Ramos (cell line): Measurements from ENCODE around the gene WSB2.

Source experiments
- in situ Hi-C: fragments of 300-500 bp; cut with MboI; formaldehyde crosslinking; loops from one replicate; pipeline ENCODE4 v1.14.3; 2022; ENCODE audit warnings: low sequenced_read_pairs; ENCODE audit not compliant: unreplicated experiment

Gene WSB2

GRCh38 chr12:118063576-118064391, 2.8 kb upstream of the WSB2 start:
- in situ Hi-C loops, result no loop called here

- in situ Hi-C loops, result no loop called here
Observed at GRCh38 chr12:118061873-118062843, 1.2 kb upstream of the WSB2 start.

DNA sequence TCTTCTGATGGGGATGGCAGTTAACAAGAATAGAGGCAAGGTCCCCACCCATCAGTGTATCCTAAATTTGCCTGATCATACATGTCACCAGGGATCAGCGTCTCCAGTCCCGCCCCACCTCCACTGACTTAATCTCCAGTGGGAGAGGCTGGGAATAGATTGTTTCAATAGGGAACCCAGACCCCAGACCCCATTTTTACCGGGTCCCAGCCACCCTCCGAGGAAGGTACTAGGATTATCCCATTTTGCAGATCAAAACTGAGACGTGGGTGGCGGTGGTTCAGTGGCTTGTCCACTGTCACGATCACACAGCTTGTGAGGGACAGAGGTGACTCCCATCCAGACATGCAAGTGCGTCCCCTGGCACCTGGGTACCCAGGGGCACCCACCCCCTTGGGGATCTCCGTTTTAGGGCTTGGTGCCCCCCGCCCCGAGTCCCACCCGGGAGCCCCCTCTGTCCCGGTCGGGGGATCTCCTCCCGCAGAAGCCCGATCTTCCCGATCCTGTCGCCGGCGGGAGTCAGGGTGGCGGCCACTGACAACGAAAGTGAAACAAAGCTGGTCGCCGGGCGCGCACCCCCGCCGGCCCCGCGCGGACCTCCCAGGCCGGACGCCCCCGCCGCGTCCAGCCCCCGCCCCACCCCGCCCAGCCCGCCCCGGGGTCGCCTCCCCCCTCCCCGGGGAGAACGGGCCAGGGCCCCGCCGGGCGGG, 523 bp downstream of the WSB2 start:
- in situ Hi-C loops, result no loop called here

DNA sequence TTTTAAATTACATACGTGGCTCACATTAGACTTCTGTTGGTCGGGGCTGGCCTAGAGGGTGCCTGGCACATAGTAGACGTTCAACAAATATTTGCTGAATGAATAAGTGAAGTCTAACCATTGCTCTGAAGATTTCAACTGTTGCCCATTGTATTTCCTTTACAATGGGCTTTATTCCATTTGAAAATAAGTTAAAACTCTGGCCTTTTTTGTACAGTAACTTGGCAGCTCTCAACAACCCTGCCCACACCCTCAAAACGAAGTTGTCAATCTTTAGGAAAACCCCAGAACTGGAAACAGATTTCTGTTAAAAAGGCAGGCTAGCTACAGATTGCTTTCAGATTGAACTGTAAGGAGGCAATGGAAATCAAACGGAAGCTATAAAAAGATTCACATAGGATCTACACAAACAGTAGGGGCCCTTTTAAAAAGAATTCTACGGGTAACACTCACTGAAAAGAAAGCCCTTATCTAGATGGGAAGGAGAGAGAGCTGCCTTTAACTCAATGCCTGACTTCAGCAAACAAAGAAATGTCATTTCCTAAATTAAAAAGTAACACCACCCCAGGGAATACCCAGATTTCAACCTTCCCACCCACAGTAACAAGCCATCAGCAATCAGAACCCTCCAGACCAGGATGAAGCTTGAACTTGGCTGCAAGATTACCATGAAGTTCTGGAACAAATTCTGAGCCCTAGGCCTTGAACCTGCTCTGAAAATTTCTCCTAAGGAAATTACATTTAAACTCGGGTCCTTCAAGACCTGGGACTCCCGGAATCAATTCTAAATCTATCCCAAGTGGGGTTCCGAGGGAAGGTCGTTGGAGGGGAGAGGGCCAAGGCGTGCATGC, 1.4 kb downstream of the WSB2 start:
- in situ Hi-C loops, result no loop called here

- in situ Hi-C loops, result no loop called here
Observed at GRCh38 chr12:118058881-118059280, 2.1 kb downstream of the WSB2 start.

- in situ Hi-C loops, result no loop called here
Observed at GRCh38 chr12:118058227-118058626, 2.8 kb downstream of the WSB2 start.

DNA sequence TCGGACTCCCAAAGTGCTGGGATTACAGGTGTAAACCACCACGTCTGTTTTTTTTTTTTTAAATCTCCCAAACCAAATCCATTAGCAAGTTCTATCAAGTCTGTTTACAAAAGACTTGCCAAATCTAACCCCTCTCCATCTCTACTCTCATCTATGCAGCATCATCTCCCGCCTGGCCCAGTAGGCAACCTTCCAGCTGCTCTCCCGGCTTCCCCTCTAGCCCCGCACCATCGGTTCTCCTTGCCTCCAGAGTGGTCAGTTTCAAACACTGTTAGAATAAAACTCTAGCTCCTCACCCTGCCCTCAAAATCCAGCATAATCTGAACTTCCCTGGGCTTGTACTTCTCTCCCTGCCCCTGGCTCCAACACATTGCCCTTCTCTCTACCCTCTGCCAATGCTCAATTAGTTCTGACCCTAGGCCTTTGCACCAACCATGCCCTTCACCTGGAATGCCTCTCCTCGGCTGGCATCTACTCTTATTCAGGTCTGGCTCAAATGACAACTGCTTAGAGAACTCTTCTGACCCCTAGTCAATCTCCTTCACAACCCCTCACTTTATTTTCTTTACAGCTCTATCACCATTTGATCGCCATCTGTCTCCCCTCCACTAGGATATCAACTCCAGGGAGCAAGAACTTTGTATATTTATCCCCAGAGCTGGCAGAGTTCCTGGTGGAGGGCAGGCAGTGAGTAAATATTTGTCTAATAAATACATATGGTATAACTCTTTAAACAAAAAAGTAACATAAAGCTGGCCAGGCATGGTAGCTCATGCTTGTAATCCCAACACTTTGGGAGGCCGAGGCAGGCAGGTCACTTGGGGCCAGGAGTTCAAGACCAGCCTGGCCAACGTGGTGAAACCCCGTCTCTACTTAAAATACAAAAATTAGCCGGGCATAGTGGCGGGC, 4.9 kb downstream of the WSB2 start:
- in situ Hi-C loops, result no loop called here

DNA sequence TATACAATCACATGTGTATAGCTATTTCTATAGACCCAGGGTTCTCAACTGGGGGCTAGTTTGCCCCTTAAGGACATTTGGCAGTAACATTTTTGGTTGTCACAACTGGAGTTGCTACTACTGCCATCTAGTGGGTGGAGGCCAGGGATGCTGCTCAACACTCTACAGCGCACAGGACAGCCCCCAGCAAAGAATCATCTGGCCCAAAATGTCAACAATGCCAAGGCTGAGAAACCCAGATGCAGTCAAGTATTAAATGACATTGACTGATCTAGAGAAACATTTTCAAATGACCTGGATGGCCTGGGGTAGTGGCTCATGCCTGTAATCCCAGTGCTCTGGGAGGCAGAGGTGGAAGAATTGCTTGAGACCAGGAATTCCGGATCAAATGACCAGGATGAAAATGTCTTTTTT, 5.8 kb downstream of the WSB2 start:
- in situ Hi-C loops, result no loop called here

DNA sequence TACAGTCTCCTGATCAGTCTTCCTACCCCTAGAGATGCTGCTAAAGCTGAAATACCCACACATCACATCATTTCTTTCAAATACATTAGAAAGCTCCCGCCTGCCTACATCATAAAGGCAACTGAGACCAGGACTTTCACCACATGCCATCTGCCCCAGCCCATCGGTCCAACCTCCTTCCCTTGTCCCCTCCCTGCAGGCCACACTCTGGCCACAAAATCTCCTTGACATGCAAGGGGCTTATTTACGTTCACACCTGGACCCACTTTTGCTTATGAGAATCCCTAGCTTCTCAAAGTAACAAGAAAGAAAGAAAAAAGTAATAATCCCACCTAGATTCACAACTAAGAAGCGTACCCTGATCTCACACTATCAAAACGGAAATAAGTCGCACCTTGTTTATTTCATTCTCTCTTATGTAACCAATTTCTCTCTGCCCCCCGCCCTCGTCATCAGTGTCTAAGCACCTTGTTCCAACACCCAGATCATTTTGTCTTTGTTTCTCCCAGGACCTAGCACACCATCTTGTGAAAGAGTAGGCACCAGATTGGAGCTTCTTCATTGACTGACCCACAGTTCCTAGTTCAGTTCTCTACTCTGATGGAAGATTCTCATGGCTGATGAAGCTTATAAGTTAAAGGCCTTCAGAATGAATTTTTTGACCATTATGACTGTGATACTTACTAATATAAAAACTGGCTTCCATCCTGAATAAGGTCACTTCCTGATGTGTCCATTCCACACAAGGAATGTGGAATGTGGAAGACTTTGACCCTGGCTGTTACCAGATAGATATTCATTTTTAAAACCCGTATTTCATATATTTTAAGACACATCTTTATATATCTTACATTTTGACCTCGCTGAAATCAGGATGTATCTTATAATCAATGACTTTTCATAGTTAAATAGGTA, 7.7 kb downstream of the WSB2 start:
- in situ Hi-C loops, result no loop called here

DNA sequence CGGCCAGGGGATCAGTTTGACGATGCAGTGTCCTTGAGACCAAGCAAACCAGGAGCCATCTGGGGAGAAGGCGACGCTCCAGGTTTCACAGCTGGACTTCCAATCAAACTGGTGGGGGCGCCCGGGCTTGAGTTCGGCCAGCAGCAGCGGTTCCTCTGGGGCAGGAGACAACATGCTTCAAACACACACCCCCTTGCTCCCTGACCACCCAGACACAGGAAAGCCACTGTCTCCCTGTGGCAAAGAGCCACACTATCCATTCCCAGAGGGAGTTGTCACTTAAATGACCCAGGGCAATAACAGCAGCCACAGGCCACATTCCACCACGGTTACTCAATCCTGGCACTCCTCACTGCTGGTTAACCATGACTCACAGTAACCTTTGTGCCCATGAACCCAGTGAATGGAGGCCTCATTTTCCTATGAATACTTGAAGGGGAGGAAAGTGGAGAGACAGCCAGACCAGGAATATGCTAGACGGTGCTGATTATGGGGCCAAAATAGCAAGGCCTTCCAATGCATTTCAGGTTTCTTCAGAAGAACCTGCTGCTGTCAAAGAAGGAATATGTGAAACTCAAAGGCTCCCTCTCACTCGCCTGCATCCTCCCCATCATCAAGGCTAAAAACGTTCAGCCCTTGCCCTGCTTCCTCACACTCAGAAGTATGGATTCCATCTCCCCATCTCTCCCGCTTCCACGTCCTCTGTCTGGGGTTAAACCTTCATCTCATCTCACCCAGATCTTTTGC, 8.5 kb downstream of the WSB2 start:
- in situ Hi-C loops, result no loop called here

- in situ Hi-C loops, result no loop called here
Observed at GRCh38 chr12:118050972-118051910, 9.7 kb downstream of the WSB2 start.

GRCh38 chr12:118046430-118046829, 14.5 kb downstream of the WSB2 start:
- in situ Hi-C loops, result loop anchor here (5.0 kb wide), 1 partner anchor 174 kb away; no protein-coding TSS in a partner anchor

- in situ Hi-C loops, result no loop called here
Observed at GRCh38 chr12:118044577-118044976, 16.4 kb downstream of the WSB2 start.

GRCh38 chr12:118044075-118044474, 16.9 kb downstream of the WSB2 start:
- in situ Hi-C loops, result no loop called here

DNA sequence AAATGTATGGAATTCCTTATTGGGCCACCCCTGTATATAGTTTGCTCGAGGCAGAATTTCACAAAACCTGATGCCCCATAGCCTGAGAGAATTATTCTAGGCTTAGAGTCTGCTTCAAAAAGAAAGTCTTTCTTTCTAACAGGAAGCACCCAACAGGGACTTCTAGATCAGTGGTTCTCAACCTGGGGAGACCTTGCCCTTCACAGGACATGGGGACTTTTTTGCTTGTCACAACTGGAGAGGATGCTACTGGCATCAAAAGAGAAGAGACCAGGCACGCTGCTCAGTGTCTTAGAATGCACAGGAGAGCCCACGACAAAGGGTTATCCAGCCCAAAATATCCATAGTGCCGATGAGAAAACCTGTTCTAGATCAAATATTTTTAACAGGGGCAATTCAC, 18.9 kb downstream of the WSB2 start:
- in situ Hi-C loops, result no loop called here

- in situ Hi-C loops, result no loop called here
Observed at GRCh38 chr12:118038137-118038536, 22.8 kb downstream of the WSB2 start.
